GM12878 (cell line): ENCODE measurements around the gene KIF20A. TPM values are rescaled to one million over a fixed set of nuclear protein-coding genes. Genes with fewer than 3 reads are reported as not detected.

Experiments
- POLR2A ChIP-seq: IDR thresholded peaks from 2 replicates; pipeline ENCODE4 v1.6.1; 2011; ENCODE audit warnings: low read depth, mild to moderate bottlenecking, low read length
- USF1 ChIP-seq: IDR thresholded peaks from 2 replicates; pipeline ENCODE4 v1.6.1; 2011; ENCODE audit warnings: borderline replicate concordance, low read depth, mild to moderate bottlenecking, moderate library complexity, mixed read lengths, low read length; ENCODE audit not compliant: insufficient read depth; ENCODE audit errors: extremely low read length
- polyA plus RNA-seq, 11 experiments: library from polyadenylated mRNA; depleted of rRNA in 4 of 11; unstranded in 6 of 11; stranded (reverse) in 5 of 11; fragments of >200 nt; fragmentation: Nextera tagmentation in 4 of 11; fragmentation: Illumina TruSeq in 1 of 11; extraction: Ambion mirVana in 4 of 11; extraction: Trizol in 1 of 11; gene quantifications; 1 replicate in 1 of 11; 2 replicates in 10 of 11; pipeline versions ENCODE4 v1.2.1 to v1.2.3, GENCODE V29; 2011 to 2016; ENCODE audit warnings: inconsistent platforms in 2 of 11, missing spikeins in 2 of 11, low read depth in 1 of 11
- total RNA-seq, 4 experiments: library from RNA; depleted of rRNA in 3 of 4; stranded (reverse); fragments of >200 nt in 3 of 4; fragmentation: Illumina TruSeq in 1 of 4; extraction: Trizol in 1 of 4; gene quantifications; 2 replicates each; pipeline versions ENCODE4 v1.2.1 to v1.2.3, GENCODE V29; 2013 to 2021

The KIF20A gene
- total and polyA plus RNA-seq, 10 of the 15 experiments (the other 5 are each of a cell fraction or from before 2014, with no cell fraction given), result 20.7 to 61.9 (median 45.3) TPM

GRCh38 chr5:138234651-138235050 is 55.7 kb downstream of the KIF20A start (continued):
- no peak for TF ChIP-seq USF1
- TF ChIP-seq POLR2A, result no peak

Other genes starting within 250 kb of the KIF20A start
Only the 7 nearest of the 9 such genes appear.
- gene FAM13B, start 146.0 kb upstream of the KIF20A start, total RNA-seq (2014; rRNA removed), result 18.9 and 22.1 TPM in 2 replicates
- gene FAM13B, start 146.0 kb upstream of the KIF20A start, total RNA-seq (2014; rRNA removed; fragmentation: Illumina TruSeq; extraction: Trizol), result 23.7 and 24.7 TPM in 2 replicates
- 25.2 and 30.0 TPM in 2 replicates for gene FAM13B, start 146.0 kb upstream of the KIF20A start, total RNA-seq (2021)
- 23.1 and 29.4 TPM in 2 replicates for gene FAM13B, start 146.0 kb upstream of the KIF20A start, polyA plus RNA-seq (2011; rRNA removed)
- 26.0 and 32.6 TPM in 2 replicates for gene FAM13B, start 146.0 kb upstream of the KIF20A start, polyA plus RNA-seq (2014; fragmentation: Illumina TruSeq; extraction: Trizol)
- 1 to 10 TPM; 3.6 to 8.0 TPM for gene FAM13B, start 146.0 kb upstream of the KIF20A start, polyA plus RNA-seq (2014; fragmentation: Nextera tagmentation; extraction: Ambion mirVana)
- gene FAM13B, start 146.0 kb upstream of the KIF20A start, polyA plus RNA-seq (2014; rRNA removed), result 15.8 and 18.5 TPM in 2 replicates
- 10 to 100 TPM; 16.6 to 18.2 TPM for gene FAM13B, start 146.0 kb upstream of the KIF20A start, polyA plus RNA-seq (2016; fragmentation: Nextera tagmentation; extraction: Ambion mirVana)
- 0.05 TPM in 1 of 2 replicates, not detected in the other for gene WNT8A, start 95.1 kb upstream of the KIF20A start, total RNA-seq (2014; rRNA removed)
- not detected in 2 replicates for gene WNT8A, start 95.1 kb upstream of the KIF20A start, total RNA-seq (2014; rRNA removed; fragmentation: Illumina TruSeq; extraction: Trizol)
- not detected in 2 replicates for gene WNT8A, start 95.1 kb upstream of the KIF20A start, total RNA-seq (2021)
- gene WNT8A, start 95.1 kb upstream of the KIF20A start, polyA plus RNA-seq (2011; rRNA removed), result not detected in 2 replicates
- gene WNT8A, start 95.1 kb upstream of the KIF20A start, polyA plus RNA-seq (2014; fragmentation: Illumina TruSeq; extraction: Trizol), result not detected in 2 replicates
- gene WNT8A, start 95.1 kb upstream of the KIF20A start, polyA plus RNA-seq (2014; fragmentation: Nextera tagmentation; extraction: Ambion mirVana), result not detected
- not detected in 2 replicates for gene WNT8A, start 95.1 kb upstream of the KIF20A start, polyA plus RNA-seq (2014; rRNA removed)
- gene WNT8A, start 95.1 kb upstream of the KIF20A start, polyA plus RNA-seq (2016; fragmentation: Nextera tagmentation; extraction: Ambion mirVana), result not detected
- gene NME5, start 39.7 kb upstream of the KIF20A start, total RNA-seq (2014; rRNA removed), result 0.33 TPM in 1 of 2 replicates, not detected in the other
- not detected in 2 replicates for gene NME5, start 39.7 kb upstream of the KIF20A start, total RNA-seq (2014; rRNA removed; fragmentation: Illumina TruSeq; extraction: Trizol)
- not detected in 2 replicates for gene NME5, start 39.7 kb upstream of the KIF20A start, total RNA-seq (2021)
- gene NME5, start 39.7 kb upstream of the KIF20A start, polyA plus RNA-seq (2011; rRNA removed), result 0.14 TPM in 1 of 2 replicates, not detected in the other
- not detected in 2 replicates for gene NME5, start 39.7 kb upstream of the KIF20A start, polyA plus RNA-seq (2014; fragmentation: Illumina TruSeq; extraction: Trizol)
- gene NME5, start 39.7 kb upstream of the KIF20A start, polyA plus RNA-seq (2014; fragmentation: Nextera tagmentation; extraction: Ambion mirVana), result under 1 TPM in 1 of 2 experiments, not detected in 1; 0.22 TPM
- gene NME5, start 39.7 kb upstream of the KIF20A start, polyA plus RNA-seq (2014; rRNA removed), result 0.09 TPM in 1 of 2 replicates, not detected in the other
- gene NME5, start 39.7 kb upstream of the KIF20A start, polyA plus RNA-seq (2016; fragmentation: Nextera tagmentation; extraction: Ambion mirVana), result under 1 TPM in 1 of 2 experiments, not detected in 1; 0.52 TPM
- 28.1 and 35.5 TPM in 2 replicates for gene BRD8, start 482 bp upstream of the KIF20A start, total RNA-seq (2014; rRNA removed)
- gene BRD8, start 482 bp upstream of the KIF20A start, total RNA-seq (2014; rRNA removed; fragmentation: Illumina TruSeq; extraction: Trizol), result 28.4 and 30.3 TPM in 2 replicates
- 33.4 and 40.9 TPM in 2 replicates for gene BRD8, start 482 bp upstream of the KIF20A start, total RNA-seq (2021)
- gene BRD8, start 482 bp upstream of the KIF20A start, polyA plus RNA-seq (2011; rRNA removed), result 74.6 and 74.7 TPM in 2 replicates
- 48.1 and 75.0 TPM in 2 replicates for gene BRD8, start 482 bp upstream of the KIF20A start, polyA plus RNA-seq (2014; fragmentation: Illumina TruSeq; extraction: Trizol)
- 10 to 100 TPM; 35.2 to 52.6 TPM for gene BRD8, start 482 bp upstream of the KIF20A start, polyA plus RNA-seq (2014; fragmentation: Nextera tagmentation; extraction: Ambion mirVana)
- gene BRD8, start 482 bp upstream of the KIF20A start, polyA plus RNA-seq (2014; rRNA removed), result 32.7 and 37.8 TPM in 2 replicates
- 10 to 100 TPM; 74.0 to 78.5 TPM for gene BRD8, start 482 bp upstream of the KIF20A start, polyA plus RNA-seq (2016; fragmentation: Nextera tagmentation; extraction: Ambion mirVana)
- gene CDC23, start 34.2 kb downstream of the KIF20A start, total RNA-seq (2014; rRNA removed), result 39.4 and 48.2 TPM in 2 replicates
- 42.9 and 43.3 TPM in 2 replicates for gene CDC23, start 34.2 kb downstream of the KIF20A start, total RNA-seq (2014; rRNA removed; fragmentation: Illumina TruSeq; extraction: Trizol)
- 40.5 and 42.2 TPM in 2 replicates for gene CDC23, start 34.2 kb downstream of the KIF20A start, total RNA-seq (2021)
- gene CDC23, start 34.2 kb downstream of the KIF20A start, polyA plus RNA-seq (2011; rRNA removed), result 66.1 and 84.4 TPM in 2 replicates
- 51.4 and 76.6 TPM in 2 replicates for gene CDC23, start 34.2 kb downstream of the KIF20A start, polyA plus RNA-seq (2014; fragmentation: Illumina TruSeq; extraction: Trizol)
- gene CDC23, start 34.2 kb downstream of the KIF20A start, polyA plus RNA-seq (2014; fragmentation: Nextera tagmentation; extraction: Ambion mirVana), result 10 to 100 TPM; 45.7 to 61.7 TPM
- gene CDC23, start 34.2 kb downstream of the KIF20A start, polyA plus RNA-seq (2014; rRNA removed), result 32.2 and 37.1 TPM in 2 replicates
- 10 to 100 TPM; 59.2 to 59.3 TPM for gene CDC23, start 34.2 kb downstream of the KIF20A start, polyA plus RNA-seq (2016; fragmentation: Nextera tagmentation; extraction: Ambion mirVana)
- not detected in 2 replicates for gene GFRA3, start 95.5 kb downstream of the KIF20A start, total RNA-seq (2014; rRNA removed)
- gene GFRA3, start 95.5 kb downstream of the KIF20A start, total RNA-seq (2014; rRNA removed; fragmentation: Illumina TruSeq; extraction: Trizol), result not detected in 2 replicates
- gene GFRA3, start 95.5 kb downstream of the KIF20A start, total RNA-seq (2021), result 0.10 TPM in 1 of 2 replicates, not detected in the other
- gene GFRA3, start 95.5 kb downstream of the KIF20A start, polyA plus RNA-seq (2011; rRNA removed), result not detected in 2 replicates
- gene GFRA3, start 95.5 kb downstream of the KIF20A start, polyA plus RNA-seq (2014; fragmentation: Illumina TruSeq; extraction: Trizol), result 0.06 TPM in 1 of 2 replicates, not detected in the other
- not detected for gene GFRA3, start 95.5 kb downstream of the KIF20A start, polyA plus RNA-seq (2014; fragmentation: Nextera tagmentation; extraction: Ambion mirVana)
- gene GFRA3, start 95.5 kb downstream of the KIF20A start, polyA plus RNA-seq (2014; rRNA removed), result 0.24 TPM in 1 of 2 replicates, not detected in the other
- under 1 TPM in 1 of 2 experiments, not detected in 1; 0.08 TPM for gene GFRA3, start 95.5 kb downstream of the KIF20A start, polyA plus RNA-seq (2016; fragmentation: Nextera tagmentation; extraction: Ambion mirVana)
- 12.2 and 14.4 TPM in 2 replicates for gene CDC25C, start 152.7 kb downstream of the KIF20A start, total RNA-seq (2014; rRNA removed)
- gene CDC25C, start 152.7 kb downstream of the KIF20A start, total RNA-seq (2014; rRNA removed; fragmentation: Illumina TruSeq; extraction: Trizol), result 15.1 and 15.4 TPM in 2 replicates
- gene CDC25C, start 152.7 kb downstream of the KIF20A start, total RNA-seq (2021), result 9.2 and 10.2 TPM in 2 replicates
- 30.7 and 38.9 TPM in 2 replicates for gene CDC25C, start 152.7 kb downstream of the KIF20A start, polyA plus RNA-seq (2011; rRNA removed)
- 15.9 and 21.4 TPM in 2 replicates for gene CDC25C, start 152.7 kb downstream of the KIF20A start, polyA plus RNA-seq (2014; fragmentation: Illumina TruSeq; extraction: Trizol)
- gene CDC25C, start 152.7 kb downstream of the KIF20A start, polyA plus RNA-seq (2014; fragmentation: Nextera tagmentation; extraction: Ambion mirVana), result 10 to 100 TPM; 14.0 to 14.3 TPM
- 11.4 and 11.6 TPM in 2 replicates for gene CDC25C, start 152.7 kb downstream of the KIF20A start, polyA plus RNA-seq (2014; rRNA removed)
- 10 to 100 TPM; 15.5 to 15.9 TPM for gene CDC25C, start 152.7 kb downstream of the KIF20A start, polyA plus RNA-seq (2016; fragmentation: Nextera tagmentation; extraction: Ambion mirVana)